SIG-M5 treated with dmso at 0.1 percent for 504 hours (cell line): ENCODE measurements around the gene PLEKHO2.

ENCODE experiments used
- DNase-seq: peaks from one replicate; lab custom pipeline; 2025; ENCODE audit not compliant: unreplicated experiment; lab: John Stamatoyannopoulos, UW

The PLEKHO2 gene

DNA sequence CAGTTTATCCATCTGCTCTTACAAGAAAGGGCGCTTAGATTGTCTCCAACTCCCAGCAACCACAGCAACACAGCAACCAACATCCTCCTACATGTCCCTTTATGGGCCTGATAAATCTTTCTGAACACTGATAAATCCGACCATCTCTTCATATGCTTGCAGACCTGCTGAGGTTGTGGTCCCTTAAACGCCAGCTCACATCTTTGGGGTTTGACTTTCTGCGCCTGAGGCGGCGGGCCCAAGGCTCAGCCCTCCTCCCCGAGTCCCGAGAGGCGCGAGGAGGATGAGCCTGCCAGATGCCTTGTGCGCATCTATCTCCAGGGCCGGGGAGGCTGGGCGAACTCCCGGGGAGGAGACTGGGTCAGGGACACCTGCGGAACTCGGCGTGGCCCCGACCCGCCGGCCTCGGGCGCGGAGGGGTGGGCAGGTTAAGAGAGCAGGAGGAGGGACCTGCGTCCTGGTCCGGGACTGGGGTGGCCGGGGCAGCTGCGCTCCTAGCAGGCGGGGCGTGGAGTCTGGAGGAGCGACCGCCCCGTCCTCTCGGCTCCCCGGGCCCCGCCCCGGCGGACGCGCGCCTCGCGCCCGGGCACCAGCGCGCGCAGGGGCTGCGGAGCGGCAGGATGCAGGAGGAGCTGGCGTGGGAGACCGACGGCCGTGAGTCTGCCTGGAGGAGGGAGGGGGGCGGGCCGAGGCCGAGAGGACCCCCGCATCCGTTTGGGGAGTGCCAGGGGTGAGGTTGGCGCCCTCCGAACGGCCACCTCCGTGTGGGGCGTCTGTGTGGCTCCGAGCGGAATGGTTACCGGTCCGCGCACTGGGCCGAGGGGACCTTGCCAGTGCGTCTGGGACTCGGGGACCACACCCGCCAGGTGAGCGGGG is 69.8 kb downstream of the PLEKHO2 start, which contains the start of gene ANKDD1A:
Gene ANKDD1A (plus strand): TSS at position 592 of the 876 bp plus-strand sequence. CDS start 29 bp downstream, at position 621.
- DNase-seq: peak; percentile 5

- no peak for DNase-seq
These were observed 70.9 kb downstream of the PLEKHO2 start for GRCh38 chr15:64912379-64913325.

DNA sequence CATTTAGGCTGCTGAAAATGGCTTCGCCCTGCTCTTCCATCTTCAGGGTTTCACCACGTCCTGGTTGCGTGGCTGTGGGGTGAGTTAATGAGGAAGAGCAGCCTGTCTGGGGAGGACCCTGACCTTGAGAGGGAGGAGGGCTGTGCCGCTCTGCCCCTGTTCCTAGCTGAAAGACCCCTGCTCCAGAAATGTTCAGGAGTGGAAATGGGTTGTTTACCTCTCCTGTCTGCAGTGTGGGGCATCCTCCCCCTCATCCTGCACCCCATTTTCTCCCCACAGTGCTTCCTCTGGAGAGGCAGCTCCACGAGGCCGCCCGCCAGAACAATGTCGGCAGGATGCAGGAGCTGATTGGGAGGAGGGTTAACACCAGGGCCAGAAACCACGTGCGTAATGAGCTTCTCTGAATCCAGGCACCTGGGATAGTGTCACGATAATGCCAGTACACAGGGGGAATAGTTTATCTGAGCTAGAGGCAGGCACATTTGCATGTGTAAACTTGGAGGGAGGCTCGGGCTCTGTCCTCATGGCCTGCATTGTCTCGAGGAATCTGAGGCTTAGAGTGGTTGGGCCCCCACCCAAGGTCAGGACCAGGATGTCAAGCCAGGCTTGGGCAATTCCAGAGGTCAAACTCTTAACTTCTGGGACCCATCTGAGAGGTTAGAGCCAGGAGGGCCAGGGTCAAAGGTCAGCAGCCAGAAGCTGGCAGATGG is 74.0 kb downstream of the PLEKHO2 start:
- no peak for DNase-seq

- DNase-seq: no peak
These were observed 74.7 kb downstream of the PLEKHO2 start for GRCh38 chr15:64916365-64916764.

- no peak for DNase-seq
These were observed 75.5 kb downstream of the PLEKHO2 start for GRCh38 chr15:64917211-64917610.
